Caki2 (cell line): Measurements from ENCODE around the gene UNC13B. TPM values are rescaled to one million over a fixed set of nuclear protein-coding genes. Genes with fewer than 3 reads are reported as not detected.
A peak's percentile ranks its signal among the peaks of the same experiment; 100 is the strongest.
"Not testable (repeated sequence)": the region's sequence is repeated elsewhere in the genome, so short reads cannot be mapped to it uniquely, and the experiment has no call there.

Source experiments
- DNase-seq: peaks from one replicate; pipeline ENCODE4 v3.0.0-alpha.2; 2015; ENCODE audit warnings: low read depth
- in situ Hi-C: cut with HindIII; loops from 2 replicates; pipeline ENCODE4 v1.10.0; 2016; ENCODE audit warnings: low sequenced_read_pairs, low pct_unique_long_range_greater_than_20kb, mixed read lengths
- total RNA-seq: library from RNA; depleted of rRNA; stranded (reverse); fragments of >200 nt; shearing (Covaris generic); gene quantifications from 2 replicates; pipeline ENCODE4 v1.2.3, GENCODE V29; 2014; ENCODE audit warnings: low replicate concordance

The UNC13B gene
- total RNA-seq, 1 experiment from 2014 or later: 1.4 TPM

DNA sequence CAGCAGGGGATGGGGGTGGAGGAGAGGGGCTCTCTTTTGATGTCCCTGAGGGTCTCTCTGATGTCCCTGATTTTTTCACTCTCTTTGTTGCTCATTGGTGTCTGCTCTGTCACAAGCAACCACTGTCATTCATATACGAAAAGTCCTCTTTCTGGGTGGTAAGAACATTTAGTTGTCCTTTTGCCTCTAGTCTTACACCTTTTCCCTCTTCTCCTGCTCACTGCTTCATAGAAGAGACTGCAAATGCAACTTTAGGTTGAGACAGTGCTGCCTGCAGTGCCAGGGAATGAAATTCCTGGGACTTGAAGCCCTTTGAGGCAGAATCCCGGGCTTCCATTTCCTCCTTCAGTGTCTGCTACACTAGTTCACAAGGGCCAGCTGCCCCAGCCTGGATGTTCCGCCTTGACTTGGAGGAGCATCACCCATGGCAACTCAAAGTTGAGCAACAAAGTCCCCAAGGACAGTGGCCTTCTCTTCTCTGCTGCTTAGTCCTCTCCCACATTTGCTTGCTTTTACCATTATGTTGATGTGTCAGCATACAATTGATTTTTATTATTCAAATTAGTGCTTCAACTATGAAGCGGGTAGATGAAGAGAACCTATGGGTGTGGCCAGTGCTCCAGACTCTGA is 233.4 kb downstream of the UNC13B start:
- DNase-seq: no peak
- in situ Hi-C loops: no loop called here

DNA sequence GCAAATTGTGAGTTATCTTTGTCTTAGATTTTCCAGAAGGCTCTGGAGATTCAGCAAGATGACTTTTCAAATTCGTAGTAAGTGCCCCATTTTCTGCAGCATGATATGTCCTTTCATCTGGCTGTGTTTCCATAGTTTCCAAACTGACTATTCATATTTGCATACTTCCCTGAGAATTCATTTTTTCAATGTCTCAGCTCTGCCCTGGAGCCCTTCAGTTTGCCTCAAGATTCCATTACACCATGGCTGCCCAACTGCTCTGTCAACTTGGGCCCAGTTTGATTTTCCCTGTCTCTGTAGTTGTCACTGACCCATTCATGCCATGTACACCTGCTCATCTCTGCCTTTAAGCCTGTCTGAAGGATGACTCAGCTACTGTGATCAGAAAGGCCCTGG is 233.9 kb downstream of the UNC13B start:
- in situ Hi-C loops: no loop called here

DNA sequence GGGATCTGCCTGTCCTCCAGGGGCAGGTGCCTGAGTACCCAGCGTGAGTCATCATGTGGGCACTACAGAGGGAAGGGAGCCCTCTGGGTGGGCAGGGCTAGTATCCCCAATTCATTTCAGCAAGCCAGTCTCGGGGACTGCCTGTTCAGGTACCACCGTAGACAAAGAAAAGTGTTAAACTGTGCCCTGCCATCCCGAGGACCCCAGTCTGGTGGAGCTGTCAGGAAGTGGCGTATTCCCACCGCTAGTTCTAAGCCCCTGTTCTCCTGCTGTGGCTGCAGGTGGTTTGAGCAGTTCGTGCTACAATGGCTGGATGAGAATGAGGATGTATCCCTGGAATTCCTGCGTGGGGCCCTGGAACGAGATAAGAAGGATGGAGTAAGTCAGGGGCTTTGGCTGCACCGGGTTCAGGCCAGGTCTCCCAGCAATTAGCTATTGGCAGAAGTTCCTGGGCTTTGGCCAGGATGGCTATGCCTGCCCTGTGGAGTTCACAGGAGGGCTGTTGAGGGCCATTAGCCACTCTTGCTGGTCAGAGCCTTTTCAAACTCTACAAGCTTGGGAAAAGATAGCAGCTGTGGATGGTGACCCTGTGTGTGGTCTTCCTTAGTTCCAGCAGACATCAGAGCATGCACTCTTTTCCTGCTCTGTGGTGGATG is 234.9 kb downstream of the UNC13B start:
- in situ Hi-C loops: no loop called here
- DNase-seq: no peak

More for the DNA sequence above, 233.9 kb downstream of the UNC13B start:
- no peak for DNase-seq

DNA sequence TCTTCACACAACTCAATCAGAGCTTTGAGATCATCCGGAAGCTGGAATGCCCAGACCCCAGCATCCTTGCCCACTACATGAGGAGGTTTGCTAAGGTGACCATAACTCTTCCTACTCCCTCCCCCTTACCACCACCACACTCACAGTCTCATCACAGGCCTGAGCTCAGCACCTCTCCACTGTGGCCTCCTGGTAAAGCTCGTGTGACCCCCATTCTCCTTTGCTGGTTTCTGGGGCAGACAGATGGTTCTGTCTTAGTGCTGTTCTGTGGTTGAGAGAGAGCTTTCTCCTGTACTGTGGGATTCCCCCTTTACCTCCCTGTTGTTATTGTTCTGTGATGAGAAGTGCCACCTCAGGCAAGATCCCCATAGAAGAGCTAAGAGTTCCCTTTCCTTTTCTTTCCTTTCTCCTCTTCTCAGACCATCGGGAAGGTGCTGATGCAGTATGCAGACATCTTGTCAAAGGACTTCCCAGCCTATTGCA is 235.4 kb downstream of the UNC13B start:
- in situ Hi-C loops: no loop called here
- no peak for DNase-seq

DNA sequence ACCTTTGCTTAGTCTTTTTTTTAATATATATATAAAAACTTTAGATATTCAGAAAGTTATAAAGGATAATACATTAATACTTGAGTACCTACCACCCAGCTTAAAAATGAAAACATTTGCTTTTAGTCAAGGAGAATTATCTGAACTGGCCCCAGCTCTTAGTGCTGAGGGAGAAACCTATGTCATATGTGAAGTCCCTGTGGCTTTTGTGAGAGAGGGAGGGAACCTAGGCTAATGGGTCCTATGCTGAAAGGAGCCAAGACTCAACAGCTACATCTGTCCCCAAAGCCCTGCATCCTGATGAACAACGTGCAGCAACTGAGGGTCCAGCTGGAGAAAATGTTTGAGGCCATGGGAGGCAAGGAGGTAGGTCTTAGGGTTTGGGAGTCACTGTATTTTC is 236.1 kb downstream of the UNC13B start:
- DNase-seq: no peak
- in situ Hi-C loops: no loop called here

DNA sequence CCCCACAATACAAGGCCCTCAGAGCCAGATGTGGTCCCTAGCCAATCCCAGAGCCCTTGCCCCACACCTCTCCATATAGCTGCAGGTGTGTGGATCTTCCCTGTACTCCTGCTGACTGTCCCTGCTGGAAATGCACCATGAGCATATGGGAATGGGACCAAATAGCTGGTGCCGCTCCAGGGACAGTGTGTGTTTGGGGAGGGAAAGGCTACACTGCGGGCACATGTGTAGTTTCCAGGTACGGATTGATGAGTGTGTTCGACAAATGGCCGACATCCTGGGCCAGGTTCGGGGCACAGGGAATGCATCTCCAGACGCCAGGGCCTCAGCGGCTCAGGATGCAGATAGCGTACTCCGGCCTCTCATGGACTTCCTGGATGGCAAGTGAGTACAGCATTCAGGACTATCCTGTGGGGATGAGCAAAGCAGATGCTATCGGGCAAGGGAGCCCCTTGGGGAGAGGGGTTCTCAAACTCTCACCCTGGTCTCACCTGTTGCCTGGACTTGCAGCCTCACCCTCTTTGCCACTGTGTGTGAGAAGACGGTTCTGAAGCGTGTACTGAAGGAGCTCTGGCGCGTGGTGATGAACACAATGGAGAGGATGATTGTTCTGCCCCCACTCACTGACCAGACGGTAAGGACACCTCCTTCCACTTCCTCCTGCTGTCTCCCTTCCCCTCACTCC is 237.0 kb downstream of the UNC13B start:
- DNase-seq: no peak
- in situ Hi-C loops: no loop called here

DNA sequence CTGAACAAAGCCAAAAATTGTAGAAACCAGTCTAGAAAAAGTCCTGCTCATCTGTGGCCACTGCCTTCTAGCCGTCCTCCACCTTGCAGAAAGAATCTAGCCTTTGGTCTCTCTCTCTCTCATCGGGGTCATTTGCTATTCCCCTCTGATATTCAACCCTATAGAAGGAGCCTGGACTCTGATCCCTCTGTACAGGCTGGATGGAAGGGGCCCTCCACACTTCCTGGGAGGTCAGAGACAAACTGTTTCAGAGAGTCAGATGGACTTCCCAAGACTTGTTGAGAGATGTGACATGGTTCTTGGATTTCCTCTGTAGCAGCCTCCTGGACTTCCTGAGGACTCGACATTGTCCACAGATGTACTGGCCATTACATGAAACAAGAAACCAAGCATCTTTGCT is 243.1 kb downstream of the UNC13B start:
- in situ Hi-C loops: no loop called here
- DNase-seq: no peak

DNA sequence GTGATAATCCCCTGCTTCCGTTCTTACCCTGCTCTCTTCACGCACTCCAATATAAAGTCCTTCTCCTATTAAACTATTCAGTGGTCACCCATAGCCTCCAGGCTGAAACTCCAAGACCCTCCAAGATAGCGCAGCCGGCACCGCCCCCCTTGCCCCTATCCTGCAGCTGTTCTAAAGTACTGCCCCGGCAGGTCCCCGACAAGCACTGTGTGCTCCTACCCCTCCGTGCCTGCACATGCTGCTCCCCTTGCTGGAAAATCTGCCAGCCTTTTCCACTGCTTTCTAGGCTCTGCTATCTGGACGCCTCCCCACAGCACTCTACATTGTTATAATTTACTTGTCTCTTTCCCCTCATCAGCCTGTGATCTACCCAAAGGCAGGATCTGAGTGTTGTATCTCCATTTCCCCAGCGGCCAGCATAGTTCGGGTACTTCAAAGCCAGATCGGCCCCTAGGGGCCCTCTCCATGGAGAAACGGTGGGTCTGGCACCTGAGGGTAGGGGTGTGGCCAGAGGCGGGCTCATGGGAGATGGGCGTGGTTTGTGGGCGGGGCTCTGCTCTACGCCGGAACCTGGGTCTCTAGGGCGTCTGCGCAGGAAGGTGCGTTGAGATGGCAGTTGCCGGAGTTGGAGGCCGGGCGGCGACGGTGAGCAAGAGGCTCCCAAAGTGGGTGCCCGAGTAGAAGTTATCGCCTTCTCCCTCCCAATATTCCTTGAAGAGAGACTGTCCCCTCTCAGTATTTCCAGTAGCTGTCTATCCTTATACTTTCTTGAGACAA is 244.6 kb downstream of the UNC13B start:
- in situ Hi-C loops: no loop called here
- no peak for DNase-seq

DNA sequence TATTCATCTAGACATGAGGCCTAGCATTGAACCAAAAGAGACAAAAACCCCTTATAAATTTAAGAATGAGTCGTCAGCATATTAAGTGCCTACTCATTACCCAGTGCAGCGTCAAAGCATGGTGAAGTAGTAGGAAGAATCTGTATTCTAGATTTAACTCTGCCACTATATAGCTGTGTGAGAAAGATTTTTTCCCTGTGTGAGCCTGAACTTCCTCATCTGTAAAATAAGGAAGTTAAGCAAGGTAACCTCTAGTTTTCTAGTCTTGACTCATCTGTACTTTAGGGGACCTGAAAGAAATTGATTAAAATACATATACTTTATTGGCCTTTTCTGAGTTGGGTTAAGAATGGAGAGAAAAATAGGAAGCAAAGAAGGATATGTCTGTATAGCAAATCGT is 246.0 kb downstream of the UNC13B start:
- DNase-seq: no peak
- in situ Hi-C loops: no loop called here

DNA sequence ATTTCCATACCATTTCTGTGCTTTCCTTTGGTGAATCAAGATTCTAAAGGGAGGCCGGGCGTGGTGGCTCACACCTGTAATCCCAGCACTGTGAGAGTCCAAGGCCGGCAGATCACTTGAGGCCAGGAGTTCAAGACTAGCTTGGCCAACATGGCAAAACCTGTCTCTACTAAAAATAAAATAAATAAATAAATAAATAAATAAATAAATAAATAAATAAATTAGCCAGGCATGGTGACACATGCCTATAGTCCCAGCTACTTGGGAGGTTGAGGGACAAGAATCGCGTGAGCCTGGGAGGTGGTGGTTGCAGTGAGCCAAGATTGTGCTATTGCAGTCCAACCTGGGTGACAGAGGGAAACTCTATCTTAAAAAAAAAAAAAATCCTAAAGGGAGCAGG is 247.6 kb downstream of the UNC13B start:
- in situ Hi-C loops, DNase-seq: not testable (repeated sequence)

DNA sequence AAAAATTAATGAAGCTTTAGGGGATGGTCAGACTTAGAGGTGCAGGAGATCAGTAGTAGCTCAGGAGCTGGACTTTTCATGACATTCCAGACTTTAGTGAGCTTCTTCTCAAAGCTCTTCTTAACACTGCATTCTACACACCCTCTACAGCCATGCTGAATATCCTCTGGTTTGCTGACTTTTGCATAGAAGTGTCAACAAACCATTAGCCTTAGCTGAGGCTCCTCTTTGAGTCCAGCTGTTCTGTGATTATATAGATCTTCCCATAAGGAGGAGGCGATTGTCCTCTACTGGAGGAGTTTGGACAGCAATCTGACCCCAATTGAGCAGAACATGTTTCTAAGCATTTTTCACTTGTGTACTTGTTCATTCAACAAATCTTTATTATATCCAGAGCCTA is 253.1 kb downstream of the UNC13B start:
- in situ Hi-C loops: no loop called here
- DNase-seq: no peak

DNA sequence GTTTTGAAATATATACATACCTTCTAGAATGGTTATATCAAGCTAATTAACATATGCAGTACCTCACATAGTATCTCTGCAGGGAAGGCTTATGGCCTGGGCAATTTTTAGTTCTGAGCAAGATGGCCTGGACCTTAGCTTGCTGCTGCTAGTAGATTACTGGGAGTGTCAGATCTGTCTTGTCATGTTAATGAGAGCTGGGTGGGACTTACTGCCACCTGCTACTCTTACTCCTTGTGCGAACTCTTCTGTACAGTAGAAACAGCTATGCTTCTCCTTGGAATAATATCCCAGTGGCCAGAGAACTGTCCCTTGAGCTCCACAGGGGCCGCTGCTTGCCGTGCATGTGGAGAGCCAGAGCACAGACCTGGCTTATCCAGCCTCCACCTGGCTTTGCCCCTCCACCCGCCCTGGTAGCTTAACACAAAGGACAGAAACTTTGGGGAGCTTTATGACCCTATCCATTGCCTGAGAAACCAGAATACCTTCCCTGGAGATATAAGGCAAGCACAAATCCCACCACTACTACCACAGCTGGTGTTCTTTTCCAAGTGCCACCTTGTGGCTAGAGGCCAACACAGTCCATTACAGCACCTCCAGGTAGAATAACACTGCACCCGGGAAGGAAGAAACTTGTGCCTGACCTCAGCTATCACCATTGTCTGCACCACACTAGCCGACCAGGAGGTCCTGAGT is 253.7 kb downstream of the UNC13B start:
- in situ Hi-C loops: no loop called here
- DNase-seq: no peak

DNA sequence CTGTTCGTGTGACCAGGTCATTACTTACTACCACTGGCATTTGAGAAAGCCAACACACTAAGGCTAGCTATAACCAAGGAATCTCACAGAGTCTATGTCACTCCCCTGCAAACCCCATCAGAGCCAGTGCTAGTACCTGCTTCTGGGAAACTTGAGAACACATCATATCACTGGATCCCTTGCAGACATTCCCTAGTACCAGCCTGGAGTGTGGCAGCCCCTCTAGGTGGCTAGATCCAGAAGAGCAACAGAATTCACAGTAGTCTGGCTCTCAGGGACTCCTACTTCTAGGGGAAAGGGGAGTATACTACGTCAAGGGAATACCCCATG is 254.3 kb downstream of the UNC13B start:
- in situ Hi-C loops: no loop called here

DNA sequence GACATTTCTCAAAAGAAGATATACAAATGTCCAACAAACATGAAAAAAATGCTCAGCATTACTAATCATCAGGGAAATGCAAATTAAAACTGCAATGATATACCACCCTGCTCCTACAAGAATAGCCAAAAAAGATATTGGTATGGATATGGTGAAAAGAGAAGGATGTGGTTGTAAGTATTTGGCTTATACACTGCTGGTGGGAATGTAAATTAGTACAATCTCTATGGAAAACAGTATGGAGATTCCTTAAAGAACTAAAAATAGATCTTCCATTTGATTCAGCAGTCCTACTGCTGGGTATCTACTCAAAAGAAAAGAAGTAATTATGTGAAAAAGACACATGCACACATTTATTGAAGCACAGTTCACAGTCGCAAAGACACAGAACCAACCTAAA is 260.5 kb downstream of the UNC13B start:
- in situ Hi-C loops: no loop called here
- DNase-seq: no peak

More for the DNA sequence above, 254.3 kb downstream of the UNC13B start:
- no peak for DNase-seq

DNA sequence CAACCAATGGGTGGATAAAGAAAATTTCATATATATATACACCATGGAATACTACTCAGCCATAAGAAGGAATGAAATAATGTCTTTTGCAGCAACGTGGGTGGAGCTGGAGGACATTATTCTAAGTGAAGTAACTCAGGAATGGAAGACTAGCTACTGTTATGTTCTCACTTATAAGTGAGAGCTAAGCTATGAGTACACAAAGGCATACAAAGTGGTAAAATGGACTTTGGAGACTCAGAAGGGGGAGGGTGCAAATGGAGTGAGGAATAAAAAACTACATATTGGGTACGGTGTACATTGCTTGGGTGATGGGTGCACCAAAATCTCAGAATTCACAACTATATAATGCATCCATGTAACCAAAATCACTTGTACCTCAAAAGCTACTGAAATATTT is 260.9 kb downstream of the UNC13B start:
- in situ Hi-C loops: no loop called here
- no peak for DNase-seq

DNA sequence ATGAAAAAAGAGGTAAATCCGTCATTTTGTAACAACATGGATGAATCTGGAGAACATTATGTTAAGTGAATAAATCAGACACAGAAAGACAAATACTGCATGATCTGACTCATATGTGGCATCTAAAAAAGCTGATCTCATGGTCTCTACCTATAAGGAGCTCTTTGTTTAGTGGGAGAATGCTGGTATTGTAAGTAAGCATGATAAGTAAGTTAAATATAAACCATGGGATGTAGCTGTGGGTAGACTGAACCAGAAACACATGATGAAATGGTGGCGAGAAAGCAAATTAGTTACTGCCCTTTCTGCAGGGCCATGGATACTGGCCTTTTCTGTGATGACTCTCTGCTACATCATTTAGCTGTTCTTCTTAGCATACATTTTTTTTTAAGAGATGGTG is 261.7 kb downstream of the UNC13B start:
- DNase-seq: peak; percentile 53

DNA sequence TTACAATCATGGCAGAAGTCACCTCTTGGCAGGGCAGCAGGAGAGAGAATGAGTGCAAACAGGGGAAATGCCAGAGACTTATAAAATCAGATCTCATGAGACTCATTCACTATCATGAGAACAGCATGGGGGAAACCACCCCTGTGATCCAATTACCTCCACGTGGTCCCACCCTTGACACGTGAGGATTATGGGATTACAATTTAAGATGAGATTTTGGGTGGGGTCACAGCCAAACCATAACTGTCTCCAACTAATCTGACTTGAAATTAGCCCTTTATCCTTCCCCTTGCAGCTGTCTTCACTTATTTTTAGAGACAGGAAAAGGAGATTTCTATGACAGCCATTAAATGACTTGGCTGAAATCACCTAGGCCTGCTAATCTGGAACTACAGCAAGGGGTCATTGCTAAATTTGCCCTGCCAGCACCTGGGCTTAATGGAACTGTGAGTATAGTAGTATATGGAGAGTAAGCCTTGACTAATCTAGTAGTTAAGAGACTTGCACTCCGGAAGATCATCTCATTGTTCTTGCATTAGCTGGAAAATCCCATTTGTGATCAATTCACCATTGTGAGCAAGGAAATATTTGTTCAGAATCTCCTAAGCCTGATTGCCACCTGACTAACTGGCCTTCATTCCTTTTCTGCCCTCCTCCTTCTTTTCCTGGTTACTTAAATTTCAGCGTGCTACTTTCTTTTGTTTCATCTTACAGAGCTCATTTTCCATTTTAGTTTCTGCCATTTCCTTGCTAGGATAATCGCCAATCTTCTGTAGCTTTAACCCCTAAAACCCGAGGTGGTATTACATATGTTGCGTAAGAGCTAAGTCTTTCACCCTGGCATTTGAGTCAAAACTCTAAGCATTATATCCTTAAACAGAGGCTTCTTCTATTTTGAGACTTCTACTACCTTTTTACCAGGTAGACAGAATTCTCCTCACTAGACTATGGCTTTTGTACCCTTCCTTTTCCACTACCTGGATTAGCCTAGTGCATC is 262.8 kb downstream of the UNC13B start:
- DNase-seq: no peak
- in situ Hi-C loops: no loop called here

More for the DNA sequence above, 261.7 kb downstream of the UNC13B start:
- in situ Hi-C loops: no loop called here
